Measurements from ENCODE around the gene PPP3CA.

GRCh38 chr4:101028886-101029285, 318.4 kb downstream of the PPP3CA start:
- TF ChIP-seq FOXA1 (IDR thresholded peaks at IDR 0.05) (no peak), ARNT (IDR thresholded peaks at IDR 0.05) (no peak), TARDBP (IDR thresholded peaks at IDR 0.05) (no peak), FOXK2 (IDR thresholded peaks at IDR 0.05) (no peak), FOXM1 (IDR thresholded peaks at IDR 0.05; ENCODE audit: borderline replicate concordance) (no peak), BHLHE40 (IDR thresholded peaks at IDR 0.05; ENCODE audit: borderline replicate concordance) (no peak), ELF4 (IDR thresholded peaks at IDR 0.05) (no peak), ZNF384 (IDR thresholded peaks at IDR 0.05) (no peak), SUZ12 (IDR thresholded peaks at IDR 0.05) (no peak), LEF1 (IDR thresholded peaks at IDR 0.05; ENCODE audit: borderline replicate concordance) (no peak), SP1 (IDR thresholded peaks at IDR 0.05) (no peak), PKNOX1 (IDR thresholded peaks at IDR 0.05) (no peak)

Measured in HEK293T (cell line).